HepG2 (cell line): ENCODE results near the gene GMPPA. TPM values are rescaled to one million over a fixed set of nuclear protein-coding genes. Genes with fewer than 3 reads are reported as not detected.

Experiments
- AKNA ChIP-seq: sonication (generic); formaldehyde crosslinking; IDR thresholded peaks from 2 replicates; pipeline ENCODE4 v1.4.0; 2020; ENCODE audit warnings: missing genetic modification reagents, borderline replicate concordance
- ARID5B ChIP-seq: IDR thresholded peaks from 2 replicates; pipeline ENCODE4 v1.4.0; 2020; ENCODE audit warnings: mild to moderate bottlenecking, missing genetic modification reagents
- DMTF1 ChIP-seq: sonication (generic); formaldehyde crosslinking; IDR thresholded peaks from 2 replicates; pipeline ENCODE4 v1.4.0; 2020; ENCODE audit warnings: mild to moderate bottlenecking, missing genetic modification reagents
- ELF4 ChIP-seq: sonication (generic); formaldehyde crosslinking; IDR thresholded peaks from 2 replicates; pipeline ENCODE4 v1.5.0; 2020; ENCODE audit warnings: missing genetic modification reagents, mild to moderate bottlenecking, moderate library complexity, borderline replicate concordance
- HBP1 ChIP-seq: IDR thresholded peaks from 2 replicates; pipeline ENCODE4 v1.6.1; 2016; ENCODE audit warnings: low read depth, control low read depth
- HCFC1 ChIP-seq: fragments of 150-350 bp; IDR thresholded peaks from 2 replicates; pipeline ENCODE4 v1.6.1; 2014; ENCODE audit warnings: low read depth, low read length
- NFYB ChIP-seq: sonication (generic); formaldehyde crosslinking; IDR thresholded peaks from 2 replicates; pipeline ENCODE4 v1.4.0; 2020; ENCODE audit warnings: missing genetic modification reagents
- NR2C2 ChIP-seq: sonication (generic); formaldehyde crosslinking; IDR thresholded peaks from 2 replicates; pipeline ENCODE4 v1.4.0; 2020; ENCODE audit warnings: missing genetic modification reagents, mild to moderate bottlenecking, moderate library complexity, borderline replicate concordance
- RAD51 ChIP-seq: fragments of 450-650 bp; IDR thresholded peaks from 2 replicates; pipeline ENCODE4 v1.6.1; 2016; ENCODE audit warnings: borderline replicate concordance
- TBX2 ChIP-seq: sonication (generic); formaldehyde crosslinking; IDR thresholded peaks from 2 replicates; pipeline ENCODE4 v1.5.0; 2020; ENCODE audit warnings: missing genetic modification reagents, mild to moderate bottlenecking, borderline replicate concordance
- ZNF333 ChIP-seq: sonication (generic); formaldehyde crosslinking; IDR thresholded peaks from 2 replicates; pipeline ENCODE4 v1.4.0; 2020; ENCODE audit warnings: mild to moderate bottlenecking, missing genetic modification reagents, borderline replicate concordance
- ZNF543 ChIP-seq: sonication (generic); formaldehyde crosslinking; IDR thresholded peaks from 2 replicates; pipeline ENCODE4 v1.4.0; 2020; ENCODE audit warnings: mild to moderate bottlenecking, missing genetic modification reagents
- polyA plus RNA-seq, 8 experiments: library from polyadenylated mRNA; depleted of rRNA in 3 of 8; stranded (reverse) in 7 of 8; unstranded in 1 of 8; fragments of >200 nt; fragmentation: Illumina TruSeq in 4 of 8; extraction: Trizol in 4 of 8; gene quantifications; 2 replicates each; pipeline versions ENCODE4 v1.2.1 to v1.2.3, GENCODE V29; 2011 to 2016; ENCODE audit warnings: low read depth in 4 of 8, missing spikeins in 1 of 8, mixed read lengths in 1 of 8; ENCODE audit not compliant: insufficient read depth in 1 of 8
- total RNA-seq, 5 experiments: library from RNA; depleted of rRNA; stranded (reverse); fragments of >200 nt; fragmentation: Illumina TruSeq; extraction: Trizol; gene quantifications; 2 replicates each; pipeline ENCODE4 v1.2.3, GENCODE V29; 2016; ENCODE audit warnings: low read depth in 1 of 5
- TF ChIP-seq, protein P1 (sequence below): sonication (generic); formaldehyde crosslinking; IDR thresholded peaks from 2 replicates; pipeline ENCODE4 v1.8.0; 2022; ENCODE audit warnings: missing genetic modification reagents, mild to moderate bottlenecking, borderline replicate concordance

GMPPA gene
- total and polyA plus RNA-seq, 2 of the 13 experiments (the other 11 are each of a cell fraction or from before 2014, with no cell fraction given) = 81.1 to 106 TPM

GRCh38 chr2:219552382-219553167 lies 53.9 kb downstream of the GMPPA start (continued):
- TF ChIP-seq DMTF1 = peak; percentile 86
- 0 out of 2 replicates have a peak, but pooled peaks have one; percentile 12 for TF ChIP-seq NFYB (CRISPR knock-in tag)
- peak; percentile 47; the same call in 1 of the 2 replicates for TF ChIP-seq ZNF333
- TF ChIP-seq TBX2 (CRISPR knock-in tag) = peak; percentile 88
- TF ChIP-seq ARID5B = peak; percentile 28; the same call in 1 of the 2 replicates
- no peak for TF ChIP-seq HCFC1
- TF ChIP-seq AKNA (CRISPR knock-in tag) = no peak
- 0 out of 2 replicates have a peak, but pooled peaks have one; percentile 7 for TF ChIP-seq HBP1
- TF ChIP-seq ELF4 (CRISPR knock-in tag) = no peak; the same call in 1 of the 2 replicates
- TF ChIP-seq ZNF543 = peak; percentile 71; the same call in 1 of the 2 replicates
- peak; percentile 41; the same call in 1 of the 2 replicates for TF ChIP-seq NR2C2
- no peak for TF ChIP-seq RAD51
- TF ChIP-seq, protein P1, sequence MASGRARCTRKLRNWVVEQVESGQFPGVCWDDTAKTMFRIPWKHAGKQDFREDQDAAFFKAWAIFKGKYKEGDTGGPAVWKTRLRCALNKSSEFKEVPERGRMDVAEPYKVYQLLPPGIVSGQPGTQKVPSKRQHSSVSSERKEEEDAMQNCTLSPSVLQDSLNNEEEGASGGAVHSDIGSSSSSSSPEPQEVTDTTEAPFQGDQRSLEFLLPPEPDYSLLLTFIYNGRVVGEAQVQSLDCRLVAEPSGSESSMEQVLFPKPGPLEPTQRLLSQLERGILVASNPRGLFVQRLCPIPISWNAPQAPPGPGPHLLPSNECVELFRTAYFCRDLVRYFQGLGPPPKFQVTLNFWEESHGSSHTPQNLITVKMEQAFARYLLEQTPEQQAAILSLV = peak; percentile 92; the same call in 1 of the 2 replicates
